ENCODE data around the gene TMEM109.

TMEM109 gene

GRCh38 chr11:60925868-60926267 is 11.9 kb downstream of the TMEM109 start:
- no peak for DNase-seq (ENCODE audit: low read depth in 2 of 2)

GRCh38 chr11:60926500-60926899 is 12.5 kb downstream of the TMEM109 start:
- no peak for DNase-seq (ENCODE audit: low read depth in 2 of 2)

- no peak for DNase-seq (ENCODE audit: low read depth in 2 of 2)
Measured at GRCh38 chr11:60927061-60927592, 13.2 kb downstream of the TMEM109 start.

GRCh38 chr11:60927600-60927999 is 13.6 kb downstream of the TMEM109 start:
- no peak for DNase-seq (ENCODE audit: low read depth in 2 of 2)

- no peak for DNase-seq (ENCODE audit: low read depth in 2 of 2)
Measured at GRCh38 chr11:60928563-60929001, 14.6 kb downstream of the TMEM109 start.

- DNase-seq (ENCODE audit: low read depth in 2 of 2), result no peak
Measured at GRCh38 chr11:60929764-60930163, 15.8 kb downstream of the TMEM109 start.

GRCh38 chr11:60930394-60930793 is 16.4 kb downstream of the TMEM109 start:
- DNase-seq (ENCODE audit: low read depth in 2 of 2), result no peak

- no peak for DNase-seq (ENCODE audit: low read depth in 2 of 2)
Measured at GRCh38 chr11:60931917-60932316, 18.0 kb downstream of the TMEM109 start.

- DNase-seq (ENCODE audit: low read depth in 2 of 2), result no peak
Measured at GRCh38 chr11:60932605-60933356, 18.8 kb downstream of the TMEM109 start.

- DNase-seq (ENCODE audit: low read depth in 2 of 2), result no peak
Measured at GRCh38 chr11:60933416-60934123, 19.6 kb downstream of the TMEM109 start.

GRCh38 chr11:60934124-60934789 is 20.3 kb downstream of the TMEM109 start:
- no peak for DNase-seq (ENCODE audit: low read depth in 2 of 2)

GRCh38 chr11:60934790-60935605 is 21.0 kb downstream of the TMEM109 start:
- DNase-seq (ENCODE audit: low read depth in 2 of 2), result no peak

- DNase-seq (ENCODE audit: low read depth in 2 of 2), result no peak
Measured at GRCh38 chr11:60935676-60936442, 21.9 kb downstream of the TMEM109 start.

- DNase-seq (ENCODE audit: low read depth in 2 of 2), result no peak
Measured at GRCh38 chr11:60936467-60937143, 22.6 kb downstream of the TMEM109 start.

- DNase-seq (ENCODE audit: low read depth in 2 of 2), result no peak
Measured at GRCh38 chr11:60937144-60937527, 23.2 kb downstream of the TMEM109 start.

- no peak for DNase-seq (ENCODE audit: low read depth in 2 of 2)
Measured at GRCh38 chr11:60937811-60938210, 23.9 kb downstream of the TMEM109 start.

GRCh38 chr11:60938500-60938899 is 24.5 kb downstream of the TMEM109 start:
- DNase-seq (ENCODE audit: low read depth in 2 of 2), result no peak

GRCh38 chr11:60939301-60939700 is 25.3 kb downstream of the TMEM109 start:
- no peak for DNase-seq (ENCODE audit: low read depth in 2 of 2)

GRCh38 chr11:60939855-60940254 is 25.9 kb downstream of the TMEM109 start:
- DNase-seq (ENCODE audit: low read depth in 2 of 2), result no peak
